OCI-LY3 (cell line): ENCODE results near the gene ZNF563.

Experiments
- CTCF ChIP-seq: fragments of 200-600, 300-600 bp; sonication (generic); IDR thresholded peaks from 2 replicates; pipeline ENCODE4 v1.5.1; 2014; ENCODE audit warnings: antibody characterized with exemption, low read length, low read depth
- EZH2phosphoT487 ChIP-seq: fragments of 200-600 bp; shearing (Covaris generic); IDR thresholded peaks from 2 replicates; pipeline ENCODE4 v1.6.1; 2018; ENCODE audit warnings: antibody characterized with exemption, mixed run types, low read depth

GRCh38 chr19:12365236-12366162 lies 32.1 kb upstream of the ZNF563 start, which contains the start of gene ZNF442:
- TF ChIP-seq EZH2phosphoT487: no peak
- TF ChIP-seq CTCF: peak; percentile 21; the same call in 1 of the 2 replicates
